Esophagus muscularis mucosa (tissue), 3 donors: ENCODE data around the gene SDCBP2.

Experiments
- CTCF ChIP-seq, 3 experiments: fragments of 200-600 bp in 2 of 3; fragments of 450-650 bp in 1 of 3; sonication (generic) in 2 of 3; IDR thresholded peaks; one replicate each; pipeline ENCODE4 v1.5.1; 2017 to 2019; ENCODE audit warnings: antibody characterized with exemption in 3 of 3, mild to moderate bottlenecking in 2 of 3, moderate library complexity in 1 of 3
- POLR2AphosphoS5 ChIP-seq, 2 donors: sonication (generic); formaldehyde crosslinking; IDR thresholded peaks; one replicate each; pipeline ENCODE4 v1.6.1; 2017; ENCODE audit warnings: antibody characterized with exemption in 2 of 2

DNA sequence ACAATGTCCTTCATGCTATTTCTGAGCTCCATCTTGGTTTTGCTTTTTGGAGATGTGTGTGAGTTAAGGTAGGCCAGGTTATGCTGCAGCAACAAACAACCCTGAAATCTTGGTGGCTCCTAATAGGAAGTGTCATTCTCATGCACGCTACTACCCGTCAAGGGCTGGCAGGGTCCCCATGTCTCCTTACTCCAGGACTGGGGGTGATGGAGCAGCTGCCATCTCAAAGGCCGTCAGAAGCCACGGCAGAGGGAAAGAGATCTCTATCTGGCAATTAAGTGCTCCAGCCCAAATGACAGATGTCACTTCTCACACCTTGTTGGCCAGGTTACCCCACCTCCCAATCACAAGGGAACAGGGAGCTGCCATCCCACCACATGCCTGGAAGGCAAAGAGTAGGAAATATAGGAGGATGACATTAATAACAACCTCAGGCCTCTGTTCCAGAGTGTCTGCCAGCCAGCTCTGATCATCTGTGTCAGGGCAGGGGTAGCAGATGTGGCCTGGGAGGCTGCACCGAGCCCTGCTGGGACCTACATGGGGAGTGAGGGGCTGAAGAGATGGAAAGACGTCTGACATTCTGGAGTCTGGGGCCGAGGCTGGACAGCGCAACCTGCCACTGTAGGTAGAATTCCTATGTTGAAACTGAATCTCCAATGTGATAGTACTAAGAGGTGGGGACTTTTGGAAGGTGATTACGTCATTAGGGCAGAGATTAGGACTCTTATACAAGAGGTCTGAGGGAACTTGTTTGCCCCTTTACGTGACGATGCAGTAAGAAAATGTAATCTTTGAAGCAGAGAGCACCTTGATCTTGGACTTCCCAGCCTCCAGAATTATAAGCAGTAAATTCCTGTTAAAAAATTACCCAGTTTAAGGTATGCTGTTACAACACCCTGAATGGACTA lies 4.8 kb upstream of the SDCBP2 start:
- TF ChIP-seq CTCF (IDR thresholded peaks at IDR 0.05) (no peak), POLR2AphosphoS5 (IDR thresholded peaks at IDR 0.05) (no peak)
